HEK293T (cell line): ENCODE data around the gene CRYBG1.

Source experiments
- BHLHE40 ChIP-seq: fragments of 450-650 bp; IDR thresholded peaks from 2 replicates; pipeline ENCODE4 v1.6.1; 2016; ENCODE audit warnings: mild to moderate bottlenecking, moderate library complexity, borderline replicate concordance
- ELF4 ChIP-seq: fragments of 450-650 bp; IDR thresholded peaks from 2 replicates; pipeline ENCODE4 v1.6.1; 2017; ENCODE audit warnings: antibody characterized with exemption
- FOXA1 ChIP-seq: fragments of 450-650 bp; IDR thresholded peaks from 2 replicates; pipeline ENCODE4 v1.6.1; 2016; ENCODE audit warnings: mild to moderate bottlenecking
- FOXM1 ChIP-seq: fragments of 450-650 bp; IDR thresholded peaks from 2 replicates; pipeline ENCODE4 v1.6.1; 2017; ENCODE audit warnings: mild to moderate bottlenecking, borderline replicate concordance
- HDGF ChIP-seq: fragments of 450-650 bp; IDR thresholded peaks from 2 replicates; pipeline ENCODE4 v1.6.1; 2017; ENCODE audit warnings: antibody characterized with exemption, borderline replicate concordance
- LEF1 ChIP-seq: fragments of 450-650 bp; IDR thresholded peaks from 2 replicates; pipeline ENCODE4 v1.6.1; 2017; ENCODE audit warnings: mild to moderate bottlenecking, borderline replicate concordance
- NFRKB ChIP-seq: fragments of 450-650 bp; IDR thresholded peaks from 2 replicates; pipeline ENCODE4 v1.6.1; 2016; ENCODE audit warnings: mild to moderate bottlenecking, moderate library complexity
- SP1 ChIP-seq: fragments of 450-650 bp; IDR thresholded peaks from 2 replicates; pipeline ENCODE4 v1.6.1; 2017
- SUZ12 ChIP-seq: fragments of 450-650 bp; IDR thresholded peaks from 2 replicates; pipeline ENCODE4 v1.6.1; 2016; ENCODE audit warnings: mild to moderate bottlenecking
- TARDBP ChIP-seq: fragments of 450-650 bp; IDR thresholded peaks from 2 replicates; pipeline ENCODE4 v1.6.1; 2016

DNA sequence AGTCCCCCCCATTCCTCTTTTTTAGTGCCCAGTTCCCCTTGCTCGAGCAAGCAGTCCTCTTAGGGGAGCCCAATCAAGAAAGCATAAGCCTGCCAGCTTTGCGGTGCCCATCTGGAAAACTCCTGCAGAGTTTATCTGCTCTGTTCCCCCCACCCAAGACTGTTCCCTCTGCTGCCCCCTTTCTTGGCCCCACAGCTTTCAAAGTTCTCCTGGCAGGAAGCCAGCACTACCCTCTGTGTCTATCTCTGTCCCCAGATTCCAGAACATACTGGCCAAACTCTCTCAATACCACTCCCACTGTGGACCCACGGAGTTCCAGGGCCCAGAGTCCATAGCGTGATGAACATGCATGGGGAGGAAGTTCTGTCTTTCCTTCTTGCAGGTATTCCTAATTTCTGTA is 55.4 kb downstream of the CRYBG1 start:
- TF ChIP-seq HDGF (no peak), SP1 (no peak), FOXA1 (no peak), BHLHE40 (no peak), TARDBP (no peak), FOXM1 (no peak), SUZ12 (no peak), LEF1 (no peak), NFRKB (no peak), ELF4 (no peak)
